ENCODE results near the gene MMP24. TPM values are rescaled to one million over a fixed set of nuclear protein-coding genes. Genes with fewer than 3 reads are reported as not detected.
"Not testable (repeated sequence)": the region's sequence is repeated elsewhere in the genome, so short reads cannot be mapped to it uniquely, and the experiment has no call there.

The MMP24 gene
- total and polyA plus RNA-seq, 2 donors from 2014 or later = 10.7 to 12.4 TPM

GRCh38 chr20:35196313-35196712, 30.2 kb upstream of the MMP24 start:
- TF ChIP-seq CTCF (IDR thresholded peaks at IDR 0.05; ENCODE audit: borderline replicate concordance, extremely low read depth, insufficient read depth) = no peak
- intact Hi-C loops (cut with DNase I) = no loop called here
- Histone ChIP-seq H3K36me3 (ENCODE audit: control insufficient read depth in 2 of 3, insufficient read depth in 3 of 3, low read length in 3 of 3) (no peaks in the 10 kb centered on the region), H3K27me3 (ENCODE audit: control insufficient read depth, insufficient read depth, low read length) (no peaks in the 10 kb centered on the region), H3K4me3 (ENCODE audit: low read length in 3 of 3) (no peak overlapping the region), H3K27ac (ENCODE audit: low read depth in 2 of 2, low read length in 2 of 2) (no peak overlapping the region), H3K9ac (ENCODE audit: low read length in 3 of 3) (no peak overlapping the region), H3K9me3 (ENCODE audit: control insufficient read depth in 2 of 3, insufficient read depth in 1 of 3, low read length in 3 of 3) (peaks cover 0 to 13% (median 6%) of the 10 kb centered on the region in 3 donors), H3K4me1 (ENCODE audit: control insufficient read depth in 2 of 3, insufficient read depth in 2 of 3, low read depth in 1 of 3, low read length in 3 of 3) (no peaks in the 10 kb centered on the region)
- DNase-seq = no peak
- no peak for FAIRE-seq

GRCh38 chr20:35199740-35200139, 26.8 kb upstream of the MMP24 start:
- intact Hi-C loops (cut with DNase I) = no loop called here
- FAIRE-seq = no peak

GRCh38 chr20:35200267-35200666, 26.2 kb upstream of the MMP24 start:
- DNase-seq = no peak
- no peak for FAIRE-seq

More at GRCh38 chr20:35199740-35200139, 26.8 kb upstream of the MMP24 start:
- H3K36me3 ChIP-seq (ENCODE audit: control insufficient read depth in 2 of 3, insufficient read depth in 3 of 3, low read length in 3 of 3) = no peaks in the 10 kb centered on the region
- no peak overlapping the region for H3K27ac ChIP-seq (ENCODE audit: low read depth in 2 of 2, low read length in 2 of 2)
- no peaks in the 10 kb centered on the region for H3K27me3 ChIP-seq (ENCODE audit: control insufficient read depth, insufficient read depth, low read length)
- no peak overlapping the region for H3K4me3 ChIP-seq (ENCODE audit: low read length in 3 of 3)
- no peak for DNase-seq
- no peaks in the 10 kb centered on the region for H3K4me1 ChIP-seq (ENCODE audit: control insufficient read depth in 2 of 3, insufficient read depth in 2 of 3, low read depth in 1 of 3, low read length in 3 of 3)
- H3K9me3 ChIP-seq (ENCODE audit: control insufficient read depth in 2 of 3, insufficient read depth in 1 of 3, low read length in 3 of 3) = peaks cover 0 to 13% (median 6%) of the 10 kb centered on the region in 3 donors
- no peak for TF ChIP-seq CTCF (IDR thresholded peaks at IDR 0.05; ENCODE audit: borderline replicate concordance, extremely low read depth, insufficient read depth)
- H3K9ac ChIP-seq (ENCODE audit: low read length in 3 of 3) = no peak overlapping the region

GRCh38 chr20:35201467-35201866, 25.0 kb upstream of the MMP24 start:
- H3K36me3 ChIP-seq (ENCODE audit: control insufficient read depth in 2 of 3, insufficient read depth in 3 of 3, low read length in 3 of 3); H3K4me1 ChIP-seq (ENCODE audit: control insufficient read depth in 2 of 3, insufficient read depth in 2 of 3, low read depth in 1 of 3, low read length in 3 of 3); H3K9ac ChIP-seq (ENCODE audit: low read length in 3 of 3); intact Hi-C loops (cut with DNase I); H3K9me3 ChIP-seq (ENCODE audit: control insufficient read depth in 2 of 3, insufficient read depth in 1 of 3, low read length in 3 of 3); H3K4me3 ChIP-seq (ENCODE audit: low read length in 3 of 3); H3K27me3 ChIP-seq (ENCODE audit: control insufficient read depth, insufficient read depth, low read length); DNase-seq; H3K27ac ChIP-seq (ENCODE audit: low read depth in 2 of 2, low read length in 2 of 2): not testable (repeated sequence)
- peak; percentile 41 for FAIRE-seq

More at GRCh38 chr20:35200267-35200666, 26.2 kb upstream of the MMP24 start:
- Histone ChIP-seq H3K9ac (ENCODE audit: low read length in 3 of 3) (no peak overlapping the region), H3K4me3 (ENCODE audit: low read length in 3 of 3) (no peak overlapping the region), H3K27ac (ENCODE audit: low read depth in 2 of 2, low read length in 2 of 2) (no peak overlapping the region), H3K36me3 (ENCODE audit: control insufficient read depth in 2 of 3, insufficient read depth in 3 of 3, low read length in 3 of 3) (no peaks in the 10 kb centered on the region), H3K4me1 (ENCODE audit: control insufficient read depth in 2 of 3, insufficient read depth in 2 of 3, low read depth in 1 of 3, low read length in 3 of 3) (no peaks in the 10 kb centered on the region), H3K27me3 (ENCODE audit: control insufficient read depth, insufficient read depth, low read length) (no peaks in the 10 kb centered on the region), H3K9me3 (ENCODE audit: control insufficient read depth in 2 of 3, insufficient read depth in 1 of 3, low read length in 3 of 3) (peaks cover 0 to 13% (median 6%) of the 10 kb centered on the region in 3 donors)
- intact Hi-C loops (cut with DNase I) = no loop called here
- TF ChIP-seq CTCF (IDR thresholded peaks at IDR 0.05; ENCODE audit: borderline replicate concordance, extremely low read depth, insufficient read depth) = no peak

All from kidney (tissue), 14 donors.